HG02885 (cell line): ENCODE data around the gene FBXO42.
A peak's percentile ranks its signal among the peaks of the same experiment; 100 is the strongest.
"Not testable (repeated sequence)": the region's sequence is repeated elsewhere in the genome, so short reads cannot be mapped to it uniquely, and the experiment has no call there.

Experiments
- ATAC-seq: cut with Tn5 transposase; IDR thresholded peaks from one replicate; pipeline ENCODE4 v1.9.1; 2021; ENCODE audit warnings: mild to moderate bottlenecking; ENCODE audit not compliant: unreplicated experiment, poor library complexity

Gene FBXO42

GRCh38 chr1:16372535-16373285 lies 20.4 kb upstream of the FBXO42 start:
- no peak for ATAC-seq

GRCh38 chr1:16371725-16372124 lies 19.4 kb upstream of the FBXO42 start:
- no peak for ATAC-seq

DNA sequence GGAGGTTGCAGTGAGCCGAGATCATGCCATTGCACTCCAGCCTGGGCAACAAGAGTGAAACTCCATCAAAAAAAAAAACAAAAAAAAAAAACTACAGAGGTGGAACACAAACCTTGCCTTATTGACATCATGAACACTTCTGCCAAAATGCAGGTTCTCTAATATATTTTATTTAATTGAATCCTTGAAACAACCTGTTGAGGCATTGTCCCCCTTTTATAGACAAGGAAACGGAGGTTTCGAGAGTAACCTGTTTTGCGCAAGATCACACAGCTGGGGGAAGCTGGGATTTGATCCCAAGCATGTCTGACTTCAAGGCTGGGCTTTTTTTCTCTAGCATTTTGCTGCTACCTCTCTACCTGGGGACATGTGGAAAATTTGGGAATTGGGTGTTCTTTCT lies 17.5 kb upstream of the FBXO42 start:
- ATAC-seq = no peak

DNA sequence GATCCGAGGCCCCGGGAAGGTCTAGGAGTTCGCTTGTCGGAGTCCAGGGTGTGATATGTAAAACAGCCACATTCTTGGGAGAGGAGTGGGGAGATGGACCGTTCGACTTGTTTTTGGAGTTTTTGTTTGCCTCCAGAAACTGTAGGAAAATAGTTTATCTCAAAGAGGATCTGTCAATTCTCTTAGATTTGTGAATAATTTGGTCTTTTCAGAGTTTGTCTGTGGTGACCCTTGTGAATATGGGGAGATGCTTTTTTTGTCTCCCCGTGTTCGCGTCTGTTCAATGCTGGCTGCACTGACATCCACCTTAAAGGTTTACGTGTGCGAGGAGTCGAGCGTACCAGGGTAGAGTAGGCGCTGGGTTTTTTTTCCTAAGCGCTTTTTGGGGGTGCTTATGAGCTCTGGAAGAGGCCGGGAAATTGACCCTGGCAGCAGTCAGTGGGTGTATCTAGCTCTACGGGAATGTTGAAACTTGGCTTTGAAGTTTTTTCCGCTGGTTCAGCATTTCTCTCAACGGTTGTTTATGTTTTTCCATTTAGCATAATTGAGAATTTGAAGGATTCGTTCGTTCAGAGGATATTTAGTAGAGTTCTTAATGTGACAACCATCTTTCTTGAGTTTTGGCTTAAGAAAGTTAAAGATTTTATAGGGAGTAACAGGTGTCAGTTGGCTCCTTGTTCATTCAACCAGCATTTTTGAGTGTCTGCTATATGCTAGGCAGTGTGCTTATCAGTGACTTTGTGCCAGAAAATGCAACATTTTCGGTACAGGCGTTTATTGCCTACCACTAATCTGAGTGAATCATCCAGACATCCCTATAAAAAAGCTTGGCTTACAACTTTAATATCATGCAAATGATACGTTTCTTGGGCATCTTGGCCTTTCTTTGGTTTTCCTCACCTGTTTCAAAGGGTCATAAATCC lies 15.9 kb upstream of the FBXO42 start:
- no peak for ATAC-seq

DNA sequence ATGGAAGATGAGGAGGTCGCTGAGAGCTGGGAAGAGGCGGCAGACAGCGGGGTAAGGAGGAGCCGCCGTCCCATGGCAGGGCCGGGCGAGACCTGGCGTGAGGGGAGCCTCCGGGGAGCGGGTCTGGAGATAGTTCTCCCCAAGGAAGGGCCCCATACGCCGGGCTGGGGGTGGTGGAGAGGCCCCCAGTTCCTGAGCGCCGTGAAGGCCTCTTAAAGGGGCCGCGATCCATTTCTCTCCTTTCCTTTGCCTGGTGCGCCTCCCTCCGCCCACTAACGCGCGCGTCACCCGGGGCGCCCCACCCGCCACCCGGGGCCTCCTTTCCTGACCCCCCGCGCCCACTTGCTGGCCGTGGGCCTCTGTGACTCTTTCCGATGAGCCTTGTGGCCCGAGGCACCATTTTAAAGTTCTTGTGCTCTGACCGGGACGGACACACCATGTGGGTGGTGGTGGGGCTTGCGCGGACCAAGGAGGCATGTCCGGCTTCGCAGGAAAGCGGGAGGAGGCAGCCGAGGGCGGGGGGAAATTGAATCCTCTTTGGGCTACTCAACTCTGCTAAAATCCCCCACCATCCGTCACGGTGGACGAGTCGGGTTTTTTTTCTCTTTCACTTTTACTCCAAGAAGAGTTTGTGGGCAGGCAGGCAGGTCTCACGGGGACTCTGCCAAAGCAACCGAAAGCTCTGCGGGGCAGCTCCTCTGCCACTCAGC lies 15.1 kb upstream of the FBXO42 start:
- ATAC-seq = peak; percentile 68

DNA sequence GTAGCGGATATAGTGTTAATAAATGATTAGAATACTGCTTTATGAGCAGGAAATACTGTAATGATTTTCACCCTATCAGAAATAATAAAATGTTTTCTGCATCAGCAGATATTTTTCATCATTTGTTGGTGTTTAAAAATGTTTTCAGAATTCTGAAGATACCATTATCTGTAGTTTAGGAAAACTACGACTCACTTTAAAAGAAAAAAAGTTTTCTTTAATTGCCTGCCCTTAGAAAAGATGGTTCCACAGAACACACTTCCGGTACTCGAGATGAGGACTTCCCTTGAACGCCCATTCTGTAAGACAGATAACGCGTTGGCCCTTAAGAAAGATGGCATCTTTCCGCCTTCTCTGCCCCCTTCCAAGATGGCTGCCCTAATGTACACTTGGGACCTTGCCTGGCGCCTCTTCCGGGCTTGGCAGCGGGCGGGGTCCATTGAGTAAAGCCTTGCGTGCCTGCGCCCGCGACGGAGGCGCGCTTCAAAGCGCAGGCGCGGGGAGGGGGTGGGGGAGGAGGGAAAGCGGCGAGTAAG lies 14.5 kb upstream of the FBXO42 start, which contains the start of gene SZRD1:
Gene SZRD1 (plus strand): TSS at position 521 of the 536 bp plus-strand sequence. CDS start 16 bp downstream, outside the sequence.
- peak; percentile 86 for ATAC-seq

DNA sequence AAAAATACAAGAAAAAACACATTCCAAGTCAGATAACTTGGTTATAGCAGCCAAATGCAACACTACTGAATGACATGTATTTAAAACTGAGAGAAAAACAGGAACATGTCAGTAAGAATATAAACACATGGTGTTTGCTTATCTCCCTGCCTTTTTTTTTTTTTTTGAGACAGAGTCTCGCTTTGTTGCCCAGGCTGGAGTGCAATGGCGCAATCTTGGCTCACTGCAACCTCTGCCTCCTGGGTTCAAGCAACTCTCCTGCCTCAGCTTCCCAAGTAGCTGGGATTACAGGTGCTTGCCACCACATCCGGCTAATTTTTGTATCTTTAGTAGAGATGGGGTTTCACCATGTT lies 12.8 kb upstream of the FBXO42 start:
- not testable (repeated sequence) for ATAC-seq

DNA sequence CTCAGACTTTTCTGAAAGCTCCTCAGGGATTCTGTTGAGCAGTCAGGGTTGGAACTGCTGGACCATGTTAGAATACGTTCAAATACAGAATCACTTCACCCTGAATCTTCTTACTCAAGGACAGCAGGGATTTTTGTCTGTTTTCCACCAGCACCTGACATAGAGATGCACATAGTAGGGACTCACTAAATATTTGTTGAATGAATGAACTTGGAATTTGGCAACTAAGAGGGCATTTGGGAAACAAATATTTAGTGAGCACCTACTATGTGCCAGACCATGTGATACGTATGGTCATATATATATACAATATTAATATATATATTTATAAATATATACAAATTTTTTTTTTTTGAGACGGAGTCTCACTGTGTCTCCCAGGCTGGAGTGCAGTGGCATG lies 4.6 kb upstream of the FBXO42 start:
- no peak for ATAC-seq

DNA sequence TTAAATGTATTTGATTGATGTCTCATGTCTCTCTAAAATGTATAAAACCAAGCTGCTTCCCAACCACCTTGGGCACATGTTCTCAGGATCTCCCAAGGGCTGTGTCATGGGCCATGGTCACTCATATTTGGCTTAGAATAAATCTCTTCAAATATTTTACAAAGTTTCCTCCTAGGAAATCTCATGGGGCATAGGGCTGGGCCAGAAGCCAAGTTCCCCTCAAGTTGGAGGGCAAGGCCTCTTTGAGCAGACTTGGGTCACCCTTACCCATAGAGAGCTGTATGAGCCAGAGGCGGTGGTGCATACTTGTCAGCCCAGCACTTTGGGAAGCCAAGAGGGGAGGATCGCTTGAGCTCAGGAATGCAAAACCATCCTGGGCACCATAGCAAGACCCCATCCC lies 2.3 kb upstream of the FBXO42 start:
- no peak for ATAC-seq

DNA sequence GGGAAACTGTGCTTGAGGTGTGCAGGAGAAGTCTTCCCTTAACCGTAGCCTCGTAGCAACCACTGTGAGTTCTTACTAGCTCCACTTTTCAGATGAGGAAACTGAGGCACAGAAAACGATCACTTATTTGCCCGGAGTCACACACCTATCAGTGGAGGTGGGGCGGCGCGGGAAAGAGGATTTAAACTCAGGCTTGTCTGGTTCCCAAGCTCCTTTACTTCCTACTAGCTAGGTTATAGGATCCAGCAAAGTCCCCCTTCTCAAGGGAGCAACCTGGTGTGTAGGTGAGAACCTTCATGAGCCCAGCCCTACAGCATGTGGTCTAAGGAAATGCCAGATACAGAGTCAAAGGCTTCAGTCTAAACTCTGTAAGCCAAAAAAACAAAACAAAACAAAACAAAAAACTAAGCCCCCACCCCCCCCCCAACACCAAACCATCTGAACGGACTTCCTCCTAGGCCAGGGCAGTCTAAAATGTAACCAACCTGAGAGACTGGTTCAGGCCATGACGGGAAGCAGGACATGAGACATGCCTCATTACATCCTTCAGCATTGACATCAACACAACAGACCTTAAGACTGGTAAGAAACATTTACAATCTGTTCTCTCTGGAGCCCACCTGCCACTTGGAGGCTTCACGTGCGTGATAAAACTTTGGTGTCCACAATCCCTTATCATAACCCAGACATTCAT lies 709 bp upstream of the FBXO42 start:
- ATAC-seq = no peak

DNA sequence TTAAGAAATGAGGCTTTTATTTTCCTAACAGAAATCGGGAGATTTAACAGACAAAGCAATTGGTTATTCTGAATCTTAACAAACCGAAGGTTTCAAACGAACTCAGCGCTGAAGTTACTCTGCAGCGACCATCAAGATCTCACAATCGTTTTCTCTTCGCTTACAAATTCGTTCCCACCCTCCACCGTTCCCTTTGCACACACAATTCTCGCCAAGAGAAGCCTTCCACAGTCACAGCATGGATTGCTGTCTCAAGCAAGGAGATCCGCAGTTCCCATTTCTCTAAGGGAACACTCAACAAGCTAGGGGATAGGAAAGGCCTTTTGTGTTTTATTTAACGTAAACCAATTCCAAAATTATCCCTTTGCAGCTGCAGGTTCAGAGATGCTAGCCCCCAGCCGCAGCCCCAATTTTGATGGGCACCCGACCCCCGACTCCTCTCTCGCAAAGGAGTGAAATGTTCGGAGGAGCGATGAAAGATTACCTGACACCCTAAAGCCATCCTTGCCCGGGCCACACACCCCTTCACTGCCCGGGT lies 755 bp downstream of the FBXO42 start:
- ATAC-seq = no peak

DNA sequence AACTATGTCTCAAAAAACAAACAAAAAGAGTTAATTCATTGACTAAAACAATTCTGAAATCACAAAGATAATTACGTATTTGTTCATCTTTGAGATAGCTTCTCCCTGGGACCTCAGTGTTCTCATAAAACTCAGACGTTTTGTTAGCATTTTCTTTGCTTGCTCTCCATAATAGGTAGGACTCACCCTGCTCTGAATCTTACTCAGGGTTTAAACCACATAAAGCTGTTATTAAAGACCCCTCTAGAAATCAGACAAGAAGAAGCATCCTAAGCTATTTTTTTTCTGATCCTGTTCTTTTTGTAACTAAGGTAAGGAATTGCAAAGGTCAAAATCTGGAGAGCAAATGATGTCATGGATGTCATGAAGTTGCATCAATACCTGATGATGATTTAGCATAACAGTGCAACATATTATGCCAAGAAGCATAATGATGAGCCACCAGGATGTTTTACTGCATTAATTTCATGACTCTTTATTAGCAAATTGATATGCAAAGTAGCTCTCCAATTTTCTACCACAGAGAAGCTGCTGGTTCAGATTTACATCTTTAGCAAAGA lies 2.4 kb downstream of the FBXO42 start:
- ATAC-seq = no peak

DNA sequence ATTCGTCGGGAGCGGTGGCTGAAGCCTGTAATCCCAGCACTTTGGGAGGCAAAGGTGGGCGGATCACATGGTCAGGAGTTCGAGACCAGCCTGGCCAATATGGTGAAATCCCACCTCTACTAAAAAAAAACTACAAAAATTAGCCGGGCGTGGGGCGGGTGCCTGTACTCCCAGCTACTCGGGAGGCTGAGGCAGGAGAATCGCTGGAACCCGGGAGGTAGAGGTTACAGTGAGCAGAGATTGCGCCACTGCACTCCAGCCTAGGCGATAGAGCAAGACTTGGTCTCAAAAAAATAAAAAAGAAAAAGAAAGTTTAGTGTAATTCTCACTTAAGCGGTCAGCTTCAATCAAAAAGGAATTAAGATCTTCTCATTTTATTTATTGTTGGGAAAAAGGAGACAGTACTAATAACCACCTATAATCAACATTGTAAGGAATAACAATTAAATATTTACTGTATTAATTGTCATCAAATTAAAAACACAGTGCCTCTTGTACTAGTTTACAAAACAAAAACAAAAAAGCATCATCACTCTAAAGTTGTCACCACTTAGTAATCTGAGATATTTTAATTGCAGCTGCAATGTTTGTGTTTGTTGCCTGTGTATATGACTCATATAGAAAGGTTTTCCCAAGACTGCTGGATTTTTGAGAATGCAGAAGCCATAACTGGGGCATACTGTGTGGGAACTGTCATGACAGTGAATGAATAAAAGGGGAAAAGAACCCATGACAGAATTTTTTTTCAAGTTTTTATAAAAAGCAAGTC lies 3.7 kb downstream of the FBXO42 start:
- no peak for ATAC-seq

GRCh38 chr1:16343276-16343675 lies 9.0 kb downstream of the FBXO42 start:
- not testable (repeated sequence) for ATAC-seq

GRCh38 chr1:16342331-16343062 lies 9.8 kb downstream of the FBXO42 start:
- ATAC-seq = no peak

DNA sequence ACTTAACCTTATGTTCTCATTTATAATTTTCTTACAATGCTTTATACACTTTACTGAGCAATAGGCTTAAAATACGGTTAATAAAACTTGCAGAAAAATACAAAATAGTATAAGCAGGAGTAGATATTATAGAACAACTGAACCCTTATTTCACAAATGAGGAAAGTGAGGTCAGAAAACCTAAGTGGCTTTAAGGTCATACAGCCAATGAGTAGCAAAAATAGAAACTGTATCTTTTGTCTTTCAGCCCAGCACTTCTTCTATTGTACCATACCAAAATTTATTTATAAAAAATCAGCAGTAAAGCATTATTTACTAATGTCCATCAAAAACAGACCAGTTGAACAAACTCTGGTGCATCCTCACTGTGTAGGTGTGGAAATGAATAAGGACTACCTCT lies 11.6 kb downstream of the FBXO42 start:
- ATAC-seq = no peak

DNA sequence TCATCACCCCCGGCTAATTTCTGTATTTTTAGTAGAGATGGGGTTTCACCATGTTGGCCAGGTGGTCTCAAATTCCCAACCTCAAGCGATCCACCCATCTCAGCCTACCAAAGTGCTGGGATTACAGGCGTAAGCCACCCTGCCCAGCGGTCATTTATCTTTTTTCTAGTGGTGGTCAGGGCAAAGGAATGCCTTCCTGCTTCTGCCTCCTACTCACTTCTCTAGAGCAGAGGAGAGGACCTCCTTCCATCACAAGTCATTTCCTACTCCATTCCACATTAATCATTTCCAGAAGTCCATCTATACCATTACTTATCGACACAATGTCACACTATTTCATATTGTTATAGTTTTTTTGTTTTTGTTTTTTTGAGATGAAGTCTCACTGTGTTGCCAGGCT lies 13.3 kb downstream of the FBXO42 start:
- ATAC-seq = no peak
